Memory B cell (primary cell): ENCODE measurements around the gene TMEM38A.

Experiments used
- ATAC-seq: fragments of 150-1000 bp; cut with Tn5 transposase; 2 replicates; pipeline ENCODE4 v1.10.0; 2021; ENCODE audit warnings: low read depth, mild to moderate bottlenecking, moderate library complexity
- DNase-seq, 2 donors: peaks; one replicate each; pipeline ENCODE4 v3.0.0; 2022; ENCODE audit warnings: low spot score in 2 of 2
- H3K27ac Mint-ChIP-seq: one replicate; pipeline ENCODE4 v1.8.0; 2022; ENCODE audit warnings: mild to moderate bottlenecking, moderate library complexity, mixed read lengths
- H3K27me3 Mint-ChIP-seq: one replicate; pipeline ENCODE4 v1.8.0; 2022; ENCODE audit warnings: mixed read lengths
- H3K36me3 Mint-ChIP-seq: one replicate; pipeline ENCODE4 v1.8.0; 2022; ENCODE audit warnings: mild to moderate bottlenecking, mixed read lengths
- H3K4me1 Mint-ChIP-seq: one replicate; pipeline ENCODE4 v1.8.0; 2022; ENCODE audit warnings: mixed read lengths
- H3K4me3 Mint-ChIP-seq: one replicate; pipeline ENCODE4 v1.8.0; 2022; ENCODE audit warnings: mild to moderate bottlenecking, moderate library complexity, mixed read lengths
- H3K9me3 Mint-ChIP-seq: one replicate; pipeline ENCODE4 v1.8.0; 2022; ENCODE audit warnings: mixed read lengths

TMEM38A gene, protein sequence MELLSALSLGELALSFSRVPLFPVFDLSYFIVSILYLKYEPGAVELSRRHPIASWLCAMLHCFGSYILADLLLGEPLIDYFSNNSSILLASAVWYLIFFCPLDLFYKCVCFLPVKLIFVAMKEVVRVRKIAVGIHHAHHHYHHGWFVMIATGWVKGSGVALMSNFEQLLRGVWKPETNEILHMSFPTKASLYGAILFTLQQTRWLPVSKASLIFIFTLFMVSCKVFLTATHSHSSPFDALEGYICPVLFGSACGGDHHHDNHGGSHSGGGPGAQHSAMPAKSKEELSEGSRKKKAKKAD

GRCh38 chr19:16660763-16661479 lies at the start of gene TMEM38A:
TMEM38A (plus strand) TSS chr19:16661139; CDS start chr19:16661218, 79 bp downstream.
- H3K4me3 Mint-ChIP-seq: peak within 1 kb of the TSS; percentile 93
- peak within 1 kb of the TSS; percentile 92 for H3K27ac Mint-ChIP-seq
- H3K27me3 Mint-ChIP-seq: no peaks in the 10 kb centered on the region
- DNase-seq: peak; percentile 28 to 56
- H3K4me1 Mint-ChIP-seq: peaks cover 25% of the 10 kb centered on the region
- no peak for ATAC-seq
- peaks cover 14% of the 10 kb centered on the region for H3K36me3 Mint-ChIP-seq
- no peaks in the 10 kb centered on the region for H3K9me3 Mint-ChIP-seq

GRCh38 chr19:16612636-16613035 lies 48.3 kb upstream of the TMEM38A start:
- H3K27ac Mint-ChIP-seq: peak overlapping the region; percentile 28
- ATAC-seq: no peak
- H3K4me3 Mint-ChIP-seq: no peak overlapping the region
- H3K27me3 Mint-ChIP-seq: no peaks in the 10 kb centered on the region
- no peak for DNase-seq
- no peaks in the 10 kb centered on the region for H3K36me3 Mint-ChIP-seq
- H3K4me1 Mint-ChIP-seq: peaks cover 48% of the 10 kb centered on the region
- no peaks in the 10 kb centered on the region for H3K9me3 Mint-ChIP-seq

GRCh38 chr19:16613841-16614240 lies 47.1 kb upstream of the TMEM38A start:
- H3K27ac Mint-ChIP-seq: no peak overlapping the region
- ATAC-seq: no peak
- peaks cover 53% of the 10 kb centered on the region for H3K4me1 Mint-ChIP-seq

GRCh38 chr19:16614941-16615340 lies 46.0 kb upstream of the TMEM38A start:
- Mint-ChIP-seq H3K4me1 (peaks cover 64% of the 10 kb centered on the region), H3K27me3 (no peaks in the 10 kb centered on the region), H3K4me3 (no peak overlapping the region), H3K27ac (peak overlapping the region; percentile 32), H3K36me3 (no peaks in the 10 kb centered on the region), H3K9me3 (no peaks in the 10 kb centered on the region)
- ATAC-seq: no peak
- no peak for DNase-seq

More at GRCh38 chr19:16613841-16614240, 47.1 kb upstream of the TMEM38A start:
- no peak overlapping the region for H3K4me3 Mint-ChIP-seq
- no peaks in the 10 kb centered on the region for H3K27me3 Mint-ChIP-seq
- DNase-seq: no peak
- H3K36me3 Mint-ChIP-seq: no peaks in the 10 kb centered on the region
- H3K9me3 Mint-ChIP-seq: no peaks in the 10 kb centered on the region

- no peak overlapping the region for H3K27ac Mint-ChIP-seq
Observed at GRCh38 chr19:16615808-16616207, 45.1 kb upstream of the TMEM38A start.

DNA sequence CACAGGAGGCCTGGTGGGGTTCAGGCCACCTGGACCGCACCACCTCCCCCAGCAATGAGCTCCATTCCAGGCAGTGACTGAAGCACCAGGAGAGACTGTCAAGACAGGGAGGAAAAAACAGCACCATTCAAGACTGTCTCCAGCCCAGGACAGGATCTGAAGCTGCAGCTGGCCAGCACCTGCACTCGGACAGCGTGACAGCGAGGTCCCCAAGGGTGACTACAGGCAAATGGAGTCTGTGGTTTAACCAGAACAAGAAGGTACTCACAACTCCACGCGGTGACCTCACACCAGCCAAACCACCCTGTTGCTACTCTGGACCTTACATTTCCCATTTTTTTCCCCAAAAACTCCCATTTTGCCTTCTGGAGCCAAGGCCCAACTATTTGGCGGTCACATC lies 42.7 kb upstream of the TMEM38A start:
- ATAC-seq (no peak), DNase-seq (no peak)
- no peaks in the 10 kb centered on the region for H3K27me3 Mint-ChIP-seq
- H3K36me3 Mint-ChIP-seq: no peaks in the 10 kb centered on the region
- peaks cover 68% of the 10 kb centered on the region for H3K4me1 Mint-ChIP-seq
- H3K9me3 Mint-ChIP-seq: no peaks in the 10 kb centered on the region
- peak overlapping the region; percentile 28 for H3K27ac Mint-ChIP-seq
- H3K4me3 Mint-ChIP-seq: peak overlapping the region; percentile 30

More at GRCh38 chr19:16615808-16616207, 45.1 kb upstream of the TMEM38A start:
- ATAC-seq: no peak
- H3K27me3 Mint-ChIP-seq: no peaks in the 10 kb centered on the region
- H3K9me3 Mint-ChIP-seq: no peaks in the 10 kb centered on the region
- H3K4me1 Mint-ChIP-seq: peaks cover 65% of the 10 kb centered on the region
- no peak overlapping the region for H3K4me3 Mint-ChIP-seq
- H3K36me3 Mint-ChIP-seq: no peaks in the 10 kb centered on the region
- DNase-seq: no peak

GRCh38 chr19:16619457-16619856 lies 41.5 kb upstream of the TMEM38A start:
- Mint-ChIP-seq H3K27ac (peak overlapping the region; percentile 15), H3K36me3 (no peaks in the 10 kb centered on the region), H3K27me3 (no peaks in the 10 kb centered on the region), H3K4me1 (peaks cover 70% of the 10 kb centered on the region), H3K4me3 (peak overlapping the region; percentile 9), H3K9me3 (no peaks in the 10 kb centered on the region)
- ATAC-seq (no peak), DNase-seq (no peak)

DNA sequence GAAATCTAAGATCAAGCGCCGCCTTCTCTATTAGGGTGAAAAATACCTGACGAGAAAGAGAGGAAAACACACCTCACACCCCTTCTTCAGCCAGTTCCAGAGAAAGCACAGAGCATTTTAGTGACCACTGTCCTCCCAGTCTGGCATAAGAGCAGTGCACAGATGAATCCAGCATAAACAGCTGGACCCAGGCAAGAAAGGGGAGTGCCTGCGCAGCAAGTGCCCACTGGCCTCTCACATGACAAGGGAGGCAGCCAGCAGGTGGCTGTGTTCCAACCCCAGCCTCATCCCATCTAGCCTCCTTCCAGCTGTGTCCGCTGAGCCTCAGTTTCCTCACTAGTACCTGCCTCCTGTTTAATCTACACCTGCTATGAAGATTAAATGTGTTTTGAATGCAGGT lies 40.9 kb upstream of the TMEM38A start:
- H3K4me3 Mint-ChIP-seq: no peak overlapping the region
- no peaks in the 10 kb centered on the region for H3K27me3 Mint-ChIP-seq
- ATAC-seq (no peak), DNase-seq (no peak)
- peaks cover 67% of the 10 kb centered on the region for H3K4me1 Mint-ChIP-seq
- H3K9me3 Mint-ChIP-seq: no peaks in the 10 kb centered on the region
- H3K36me3 Mint-ChIP-seq: no peaks in the 10 kb centered on the region
- no peak overlapping the region for H3K27ac Mint-ChIP-seq

DNA sequence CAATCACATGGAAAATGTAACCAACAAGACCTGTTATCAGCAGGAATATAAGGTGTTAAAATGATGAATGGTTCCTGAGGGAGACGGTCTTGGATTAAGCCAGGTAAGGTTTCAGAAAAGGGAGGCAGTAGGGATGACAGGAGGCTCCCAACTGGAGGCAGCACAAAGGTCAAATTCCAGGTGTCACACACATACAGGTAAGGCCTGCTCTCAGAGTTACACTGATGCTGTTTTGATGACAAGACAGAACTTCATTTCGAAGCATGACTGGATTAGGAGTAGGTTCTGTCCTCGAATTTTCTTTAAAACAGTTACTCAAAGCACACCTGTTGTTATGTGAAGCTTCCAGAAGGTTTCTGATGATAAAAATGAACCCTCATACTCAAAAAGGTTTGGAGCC lies 40.4 kb upstream of the TMEM38A start:
- H3K27ac Mint-ChIP-seq: no peak overlapping the region
- peaks cover 68% of the 10 kb centered on the region for H3K4me1 Mint-ChIP-seq
- no peaks in the 10 kb centered on the region for H3K9me3 Mint-ChIP-seq
- peaks cover 3% of the 10 kb centered on the region for H3K36me3 Mint-ChIP-seq
- no peaks in the 10 kb centered on the region for H3K27me3 Mint-ChIP-seq
- DNase-seq (no peak), ATAC-seq (no peak)
- no peak overlapping the region for H3K4me3 Mint-ChIP-seq

GRCh38 chr19:16621165-16621800 lies 39.7 kb upstream of the TMEM38A start:
- Mint-ChIP-seq H3K4me1 (peaks cover 66% of the 10 kb centered on the region), H3K4me3 (no peak overlapping the region), H3K36me3 (peaks cover 6% of the 10 kb centered on the region), H3K27ac (peak overlapping the region; percentile 18), H3K9me3 (no peaks in the 10 kb centered on the region), H3K27me3 (no peaks in the 10 kb centered on the region)
- ATAC-seq (no peak), DNase-seq (no peak)

GRCh38 chr19:16623066-16623465 lies 37.9 kb upstream of the TMEM38A start:
- DNase-seq (no peak), ATAC-seq (no peak)
- Mint-ChIP-seq H3K4me3 (no peak overlapping the region), H3K27ac (peak overlapping the region; percentile 83), H3K27me3 (no peaks in the 10 kb centered on the region), H3K4me1 (peaks cover 57% of the 10 kb centered on the region), H3K36me3 (peaks cover 6% of the 10 kb centered on the region), H3K9me3 (no peaks in the 10 kb centered on the region)

DNA sequence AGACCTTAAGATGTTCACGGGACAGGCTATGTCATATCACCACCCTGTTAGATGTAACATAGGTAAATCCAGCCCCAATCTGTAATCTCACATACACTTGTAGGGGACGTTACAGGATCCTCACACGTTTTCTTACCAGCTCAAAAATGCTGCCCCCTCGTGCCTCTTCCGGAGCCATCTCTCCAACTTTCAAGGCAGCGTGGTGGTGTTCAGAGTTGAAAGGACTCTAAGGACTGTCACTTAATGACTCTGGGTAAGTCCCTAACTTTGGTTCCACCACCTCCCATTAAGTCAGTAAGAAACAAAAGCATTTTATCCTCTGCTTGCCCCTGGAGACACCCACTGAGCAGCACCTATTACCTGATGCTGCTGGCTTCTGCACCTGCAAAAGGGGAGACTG lies 37.4 kb upstream of the TMEM38A start:
- no peaks in the 10 kb centered on the region for H3K27me3 Mint-ChIP-seq
- DNase-seq: no peak
- H3K4me3 Mint-ChIP-seq: no peak overlapping the region
- H3K4me1 Mint-ChIP-seq: peaks cover 52% of the 10 kb centered on the region
- H3K27ac Mint-ChIP-seq: peak overlapping the region; percentile 83
- H3K36me3 Mint-ChIP-seq: peaks cover 6% of the 10 kb centered on the region
- no peak for ATAC-seq
- no peaks in the 10 kb centered on the region for H3K9me3 Mint-ChIP-seq

- no peak for DNase-seq
- ATAC-seq: no peak
- no peak overlapping the region for H3K4me3 Mint-ChIP-seq
- H3K36me3 Mint-ChIP-seq: peaks cover 6% of the 10 kb centered on the region
- H3K9me3 Mint-ChIP-seq: no peaks in the 10 kb centered on the region
- no peak overlapping the region for H3K27ac Mint-ChIP-seq
- no peaks in the 10 kb centered on the region for H3K27me3 Mint-ChIP-seq
- peaks cover 48% of the 10 kb centered on the region for H3K4me1 Mint-ChIP-seq
Observed at GRCh38 chr19:16624236-16624635, 36.7 kb upstream of the TMEM38A start.
